ENCODE measurements around the gene GNB1L. TPM values are rescaled to one million over a fixed set of nuclear protein-coding genes. Genes with fewer than 3 reads are reported as not detected.

The GNB1L gene
- total RNA-seq, 1 donor from 2014 or later = 7.0 TPM

DNA sequence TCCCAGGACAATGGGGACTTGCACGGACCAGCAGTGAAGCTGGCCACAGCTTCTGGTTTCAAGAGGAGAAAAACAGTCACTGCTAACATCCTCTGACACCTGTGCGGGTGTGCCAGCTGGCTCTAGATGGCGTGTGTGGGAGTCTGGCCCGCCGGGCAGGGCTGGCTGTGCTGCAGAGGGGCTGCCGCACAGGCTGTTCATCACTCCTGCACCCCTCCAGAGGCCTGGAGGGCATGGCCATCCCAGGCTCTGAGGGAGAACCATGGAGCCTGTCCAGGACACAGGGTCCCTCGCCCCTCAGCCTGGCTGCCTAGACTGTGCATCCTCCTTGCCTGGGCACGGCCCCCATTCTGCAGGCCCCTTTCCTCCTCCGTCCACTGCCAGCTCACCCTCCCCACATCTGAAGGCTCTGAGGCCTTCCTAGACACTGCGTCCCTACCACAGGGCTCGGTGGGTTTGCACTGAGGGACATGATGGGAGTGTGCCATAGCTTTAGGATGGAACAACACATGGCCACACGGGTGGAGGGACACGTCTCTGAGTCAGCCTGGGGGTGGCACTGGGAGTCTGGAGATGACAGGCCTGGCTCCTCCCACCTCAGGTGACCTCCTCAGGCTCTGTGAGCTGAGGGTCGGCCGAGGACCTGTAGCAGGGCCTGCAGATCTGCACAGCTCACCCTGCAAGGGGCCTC lies 42.1 kb upstream of the GNB1L start:
- H3K36me3 ChIP-seq (ENCODE audit: control insufficient read depth, insufficient read depth, low read length) = no peaks in the 10 kb centered on the region
- TF ChIP-seq, protein P1, sequence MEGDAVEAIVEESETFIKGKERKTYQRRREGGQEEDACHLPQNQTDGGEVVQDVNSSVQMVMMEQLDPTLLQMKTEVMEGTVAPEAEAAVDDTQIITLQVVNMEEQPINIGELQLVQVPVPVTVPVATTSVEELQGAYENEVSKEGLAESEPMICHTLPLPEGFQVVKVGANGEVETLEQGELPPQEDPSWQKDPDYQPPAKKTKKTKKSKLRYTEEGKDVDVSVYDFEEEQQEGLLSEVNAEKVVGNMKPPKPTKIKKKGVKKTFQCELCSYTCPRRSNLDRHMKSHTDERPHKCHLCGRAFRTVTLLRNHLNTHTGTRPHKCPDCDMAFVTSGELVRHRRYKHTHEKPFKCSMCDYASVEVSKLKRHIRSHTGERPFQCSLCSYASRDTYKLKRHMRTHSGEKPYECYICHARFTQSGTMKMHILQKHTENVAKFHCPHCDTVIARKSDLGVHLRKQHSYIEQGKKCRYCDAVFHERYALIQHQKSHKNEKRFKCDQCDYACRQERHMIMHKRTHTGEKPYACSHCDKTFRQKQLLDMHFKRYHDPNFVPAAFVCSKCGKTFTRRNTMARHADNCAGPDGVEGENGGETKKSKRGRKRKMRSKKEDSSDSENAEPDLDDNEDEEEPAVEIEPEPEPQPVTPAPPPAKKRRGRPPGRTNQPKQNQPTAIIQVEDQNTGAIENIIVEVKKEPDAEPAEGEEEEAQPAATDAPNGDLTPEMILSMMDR (IDR thresholded peaks at IDR 0.05; ENCODE audit: insufficient read depth, low read length, poor library complexity, severe bottlenecking) = no peak
- no peak for DNase-seq (ENCODE audit: low read depth)
- no peaks in the 10 kb centered on the region for H3K27me3 ChIP-seq (ENCODE audit: control insufficient read depth, insufficient read depth, low read length)
- no peak overlapping the region for H3K4me3 ChIP-seq (ENCODE audit: low read depth, low read length)

DNA sequence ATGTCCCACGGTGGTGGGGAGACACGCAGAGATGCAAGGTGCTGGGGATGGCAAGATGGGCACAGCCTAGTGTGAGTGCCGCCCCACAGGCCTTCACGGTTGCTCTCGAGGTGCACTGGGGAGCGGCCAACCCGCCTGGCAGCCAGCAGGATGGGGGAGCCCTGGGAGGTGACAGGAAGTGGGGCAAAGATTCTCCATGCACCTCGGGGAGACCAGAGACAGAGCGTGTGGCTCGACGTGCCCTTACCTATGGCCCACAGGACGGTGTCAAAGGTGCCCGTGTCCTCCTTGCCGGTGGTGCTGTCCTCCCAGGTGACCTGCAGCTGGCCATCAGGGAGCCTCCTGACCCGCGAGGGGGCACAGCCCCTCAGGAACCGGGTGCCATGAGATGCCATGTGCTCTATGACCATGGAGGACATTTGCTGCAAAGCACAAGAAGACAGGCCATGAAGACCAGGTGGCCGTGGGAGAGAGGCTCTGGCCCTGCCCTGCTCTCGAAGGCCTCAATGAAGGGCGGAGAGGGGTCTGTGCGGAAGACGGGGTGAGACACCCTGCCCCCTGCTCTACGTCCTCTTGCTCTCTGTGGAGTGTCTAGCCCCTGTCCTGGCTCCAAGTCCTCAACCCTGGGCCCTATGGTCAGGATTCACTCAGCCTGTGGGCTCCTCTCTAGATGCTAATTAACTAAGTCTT lies 40.6 kb upstream of the GNB1L start:
- no peak overlapping the region for H3K4me3 ChIP-seq (ENCODE audit: low read depth, low read length)
- H3K36me3 ChIP-seq (ENCODE audit: control insufficient read depth, insufficient read depth, low read length) = no peaks in the 10 kb centered on the region
- TF ChIP-seq, protein P1 (IDR thresholded peaks at IDR 0.05; ENCODE audit: insufficient read depth, low read length, poor library complexity, severe bottlenecking) = no peak
- H3K27me3 ChIP-seq (ENCODE audit: control insufficient read depth, insufficient read depth, low read length) = no peaks in the 10 kb centered on the region
- DNase-seq (ENCODE audit: low read depth) = no peak

DNA sequence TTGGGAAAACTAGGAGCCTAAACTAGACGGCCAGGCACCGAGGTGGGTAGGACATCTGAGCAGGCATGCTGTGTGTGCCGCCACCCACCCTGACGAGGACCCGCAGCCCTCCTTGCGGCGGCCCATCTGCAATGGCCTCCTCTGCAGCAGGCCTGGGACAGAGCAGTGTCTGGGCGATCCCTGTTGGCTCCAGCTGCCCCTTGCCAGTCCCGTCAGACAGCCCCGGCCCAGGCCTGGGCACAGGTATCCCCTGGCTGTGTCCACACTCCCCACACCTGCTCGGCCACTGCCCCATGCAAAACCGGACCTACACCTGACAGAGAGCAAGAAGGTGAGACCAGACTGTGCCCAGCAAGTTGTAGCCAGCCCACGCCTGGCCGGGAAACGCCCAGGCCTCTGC lies 38.7 kb upstream of the GNB1L start:
- no peaks in the 10 kb centered on the region for H3K27me3 ChIP-seq (ENCODE audit: control insufficient read depth, insufficient read depth, low read length)
- TF ChIP-seq, protein P1 (IDR thresholded peaks at IDR 0.05; ENCODE audit: insufficient read depth, low read length, poor library complexity, severe bottlenecking) = no peak
- H3K36me3 ChIP-seq (ENCODE audit: control insufficient read depth, insufficient read depth, low read length) = no peaks in the 10 kb centered on the region
- DNase-seq (ENCODE audit: low read depth) = no peak
- H3K4me3 ChIP-seq (ENCODE audit: low read depth, low read length) = no peak overlapping the region

DNA sequence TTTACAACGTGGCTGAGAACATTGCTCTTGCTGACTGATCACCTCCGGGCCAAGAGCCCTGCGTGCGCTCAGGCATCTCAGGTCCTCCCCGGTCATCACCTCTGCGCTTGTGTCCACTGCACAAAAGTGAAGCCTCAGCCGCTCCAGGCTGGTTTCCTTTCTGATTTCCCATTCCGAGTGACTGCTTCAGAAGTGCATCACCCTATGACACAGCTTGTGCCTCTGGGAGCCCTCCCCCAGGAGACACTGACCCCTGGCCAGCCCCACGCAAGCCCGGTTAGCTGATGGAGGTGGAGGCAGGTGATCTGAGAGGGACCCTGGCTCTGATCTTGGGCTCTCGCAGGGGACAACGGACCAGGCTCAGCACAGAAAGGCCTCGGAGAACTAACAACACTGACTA lies 38.3 kb upstream of the GNB1L start:
- Histone ChIP-seq H3K27me3 (ENCODE audit: control insufficient read depth, insufficient read depth, low read length) (no peaks in the 10 kb centered on the region), H3K4me3 (ENCODE audit: low read depth, low read length) (no peak overlapping the region), H3K36me3 (ENCODE audit: control insufficient read depth, insufficient read depth, low read length) (no peaks in the 10 kb centered on the region)
- TF ChIP-seq, protein P1 (IDR thresholded peaks at IDR 0.05; ENCODE audit: insufficient read depth, low read length, poor library complexity, severe bottlenecking) = no peak
- DNase-seq (ENCODE audit: low read depth) = no peak

DNA sequence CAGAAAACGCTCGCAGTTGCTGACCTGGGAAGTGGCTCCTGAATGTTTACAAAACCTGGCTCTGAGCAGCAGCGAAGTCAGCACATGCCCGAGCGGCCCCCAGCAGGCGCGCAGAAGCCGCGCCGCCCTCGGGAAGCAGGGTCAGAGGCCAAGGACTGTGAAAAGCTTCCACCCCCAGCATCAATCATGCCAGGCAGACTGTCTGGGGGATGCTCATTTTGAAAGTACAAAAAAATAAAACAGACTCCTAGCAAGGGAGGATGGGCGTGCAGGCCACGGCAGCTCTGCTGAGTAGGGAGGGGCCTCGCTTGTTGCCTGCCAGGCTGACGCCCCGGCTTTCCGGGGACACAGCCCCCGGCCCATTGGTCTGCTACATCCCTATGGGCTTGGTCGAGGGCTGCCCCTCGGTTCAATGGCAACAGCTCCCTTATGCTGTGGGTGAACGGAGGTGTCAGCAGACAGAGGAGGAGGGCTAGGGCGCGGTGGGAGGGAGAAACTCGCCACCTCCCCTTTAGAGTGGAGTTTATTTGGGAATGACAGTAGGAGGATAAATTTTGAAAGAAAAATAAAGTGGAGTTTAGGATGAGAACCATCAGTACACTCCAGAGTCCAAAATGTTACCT lies 37.7 kb upstream of the GNB1L start:
- Histone ChIP-seq H3K27me3 (ENCODE audit: control insufficient read depth, insufficient read depth, low read length) (no peaks in the 10 kb centered on the region), H3K4me3 (ENCODE audit: low read depth, low read length) (no peak overlapping the region), H3K36me3 (ENCODE audit: control insufficient read depth, insufficient read depth, low read length) (no peaks in the 10 kb centered on the region)
- TF ChIP-seq, protein P1 (IDR thresholded peaks at IDR 0.05; ENCODE audit: insufficient read depth, low read length, poor library complexity, severe bottlenecking) = no peak
- DNase-seq (ENCODE audit: low read depth) = no peak
